Measurements from ENCODE around the gene NDUFB11. TPM values are rescaled to one million over a fixed set of nuclear protein-coding genes. Genes with fewer than 3 reads are reported as not detected.

Gene NDUFB11
- total RNA-seq, 1 donor from 2014 or later: 32.1 TPM

DNA sequence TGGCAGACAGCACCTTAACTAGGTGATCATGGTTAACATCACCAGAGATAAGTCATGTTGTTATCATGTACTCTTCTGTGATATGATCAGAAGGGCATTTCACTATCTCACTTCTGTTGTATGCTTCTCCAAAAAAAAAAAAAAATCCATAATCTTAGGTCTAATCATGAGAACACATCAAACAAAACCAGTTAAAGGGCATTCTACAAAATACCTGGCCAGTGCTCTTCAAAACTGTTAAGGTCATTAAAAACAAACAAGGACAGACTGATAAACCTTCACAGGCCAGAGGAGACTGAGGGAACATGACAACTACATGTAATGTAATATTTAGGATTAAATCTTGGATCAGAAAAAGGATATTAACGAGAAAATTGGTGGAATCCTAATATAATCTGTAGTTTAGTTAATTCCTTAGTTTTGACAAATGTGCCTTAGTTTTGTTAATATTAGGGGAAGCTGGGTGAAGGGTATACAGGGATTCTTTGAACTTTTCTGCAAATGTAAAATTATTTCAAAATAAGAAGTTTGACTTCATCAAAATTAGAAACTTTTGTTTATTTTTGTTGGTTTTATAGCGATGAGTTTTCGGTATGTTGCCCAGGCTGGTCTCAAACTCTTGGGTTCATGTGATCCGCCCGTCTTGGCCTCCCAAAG lies 18.6 kb upstream of the NDUFB11 start:
- TF ChIP-seq, protein P1, sequence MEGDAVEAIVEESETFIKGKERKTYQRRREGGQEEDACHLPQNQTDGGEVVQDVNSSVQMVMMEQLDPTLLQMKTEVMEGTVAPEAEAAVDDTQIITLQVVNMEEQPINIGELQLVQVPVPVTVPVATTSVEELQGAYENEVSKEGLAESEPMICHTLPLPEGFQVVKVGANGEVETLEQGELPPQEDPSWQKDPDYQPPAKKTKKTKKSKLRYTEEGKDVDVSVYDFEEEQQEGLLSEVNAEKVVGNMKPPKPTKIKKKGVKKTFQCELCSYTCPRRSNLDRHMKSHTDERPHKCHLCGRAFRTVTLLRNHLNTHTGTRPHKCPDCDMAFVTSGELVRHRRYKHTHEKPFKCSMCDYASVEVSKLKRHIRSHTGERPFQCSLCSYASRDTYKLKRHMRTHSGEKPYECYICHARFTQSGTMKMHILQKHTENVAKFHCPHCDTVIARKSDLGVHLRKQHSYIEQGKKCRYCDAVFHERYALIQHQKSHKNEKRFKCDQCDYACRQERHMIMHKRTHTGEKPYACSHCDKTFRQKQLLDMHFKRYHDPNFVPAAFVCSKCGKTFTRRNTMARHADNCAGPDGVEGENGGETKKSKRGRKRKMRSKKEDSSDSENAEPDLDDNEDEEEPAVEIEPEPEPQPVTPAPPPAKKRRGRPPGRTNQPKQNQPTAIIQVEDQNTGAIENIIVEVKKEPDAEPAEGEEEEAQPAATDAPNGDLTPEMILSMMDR (IDR thresholded peaks at IDR 0.05; ENCODE audit: insufficient read depth, low read length, severe bottlenecking): no peak
- DNase-seq (ENCODE audit: low read depth): no peak
- Histone ChIP-seq H3K4me3 (ENCODE audit: low read depth, low read length) (no peak overlapping the region), H3K27me3 (ENCODE audit: control insufficient read depth, insufficient read depth, low read length) (no peaks in the 10 kb centered on the region), H3K36me3 (ENCODE audit: control insufficient read depth, insufficient read depth, low read length) (no peaks in the 10 kb centered on the region)
- FAIRE-seq: no peak

DNA sequence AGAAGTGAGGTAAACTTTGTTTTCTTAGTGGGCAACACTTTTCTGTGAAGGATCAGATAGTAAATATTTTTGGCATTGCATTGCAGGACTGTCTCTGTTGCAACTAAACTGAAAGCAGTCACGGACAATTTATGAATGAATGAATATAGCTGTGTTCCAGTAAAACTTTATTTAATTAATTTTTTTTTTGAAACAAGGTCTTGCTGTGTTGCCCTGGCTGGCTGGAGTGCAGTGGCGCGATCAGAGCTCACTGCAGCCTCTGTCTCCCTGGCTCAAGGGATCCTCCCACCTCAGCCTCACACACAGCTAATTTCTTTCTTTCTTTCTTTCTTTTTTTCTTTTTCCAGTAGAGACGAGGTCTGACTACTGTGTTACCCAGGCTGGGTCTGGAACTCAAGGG lies 16.3 kb upstream of the NDUFB11 start:
- H3K36me3 ChIP-seq (ENCODE audit: control insufficient read depth, insufficient read depth, low read length): peaks cover 5% of the 10 kb centered on the region
- H3K4me3 ChIP-seq (ENCODE audit: low read depth, low read length): no peak overlapping the region
- TF ChIP-seq, protein P1 (IDR thresholded peaks at IDR 0.05; ENCODE audit: insufficient read depth, low read length, severe bottlenecking): no peak
- no peaks in the 10 kb centered on the region for H3K27me3 ChIP-seq (ENCODE audit: control insufficient read depth, insufficient read depth, low read length)
- FAIRE-seq (no peak), DNase-seq (ENCODE audit: low read depth) (no peak)

- no peak overlapping the region for H3K4me3 ChIP-seq (ENCODE audit: low read depth, low read length)
- TF ChIP-seq, protein P1 (IDR thresholded peaks at IDR 0.05; ENCODE audit: insufficient read depth, low read length, severe bottlenecking): no peak
- FAIRE-seq (no peak), DNase-seq (ENCODE audit: low read depth) (no peak)
- peaks cover 5% of the 10 kb centered on the region for H3K36me3 ChIP-seq (ENCODE audit: control insufficient read depth, insufficient read depth, low read length)
- H3K27me3 ChIP-seq (ENCODE audit: control insufficient read depth, insufficient read depth, low read length): no peaks in the 10 kb centered on the region
Observed at GRCh38 chrX:47158781-47159180, 14.3 kb upstream of the NDUFB11 start.

- Histone ChIP-seq H3K4me3 (ENCODE audit: low read depth, low read length) (no peak overlapping the region), H3K36me3 (ENCODE audit: control insufficient read depth, insufficient read depth, low read length) (peaks cover 5% of the 10 kb centered on the region), H3K27me3 (ENCODE audit: control insufficient read depth, insufficient read depth, low read length) (no peaks in the 10 kb centered on the region)
- DNase-seq (ENCODE audit: low read depth) (no peak), FAIRE-seq (no peak)
- TF ChIP-seq, protein P1 (IDR thresholded peaks at IDR 0.05; ENCODE audit: insufficient read depth, low read length, severe bottlenecking): no peak
Observed at GRCh38 chrX:47158131-47158530, 13.6 kb upstream of the NDUFB11 start.

GRCh38 chrX:47156611-47157520 lies 12.4 kb upstream of the NDUFB11 start:
- no peak for FAIRE-seq
- H3K27me3 ChIP-seq (ENCODE audit: control insufficient read depth, insufficient read depth, low read length): no peaks in the 10 kb centered on the region
- H3K4me3 ChIP-seq (ENCODE audit: low read depth, low read length): no peak overlapping the region
- TF ChIP-seq, protein P1 (IDR thresholded peaks at IDR 0.05; ENCODE audit: insufficient read depth, low read length, severe bottlenecking): no peak
- DNase-seq (ENCODE audit: low read depth): no peak
- H3K36me3 ChIP-seq (ENCODE audit: control insufficient read depth, insufficient read depth, low read length): peaks cover 5% of the 10 kb centered on the region
